Stomach smooth muscle (tissue), 2 donors: ENCODE data around the gene HRNR.

Experiments used
- H3K27ac ChIP-seq: one replicate; pipeline ENCODE4 v1.7.0; 2013; ENCODE audit warnings: mild to moderate bottlenecking, low read length, inconsistent platforms
- H3K27me3 ChIP-seq, 2 donors: one replicate each; pipeline ENCODE4 v1.7.0; 2013; ENCODE audit warnings: low read length in 2 of 2; ENCODE audit not compliant: insufficient read depth in 2 of 2, control insufficient read depth in 1 of 2
- H3K36me3 ChIP-seq, 2 donors: one replicate each; pipeline ENCODE4 v1.7.0; 2013; ENCODE audit warnings: low read length in 2 of 2; ENCODE audit not compliant: control insufficient read depth in 2 of 2, insufficient read depth in 2 of 2
- H3K4me1 ChIP-seq: one replicate; pipeline ENCODE4 v1.7.0; 2013; ENCODE audit warnings: low read length; ENCODE audit not compliant: control insufficient read depth, insufficient read depth
- H3K4me3 ChIP-seq, 2 donors: one replicate each; pipeline ENCODE4 v1.7.0; 2013; ENCODE audit warnings: low read length in 2 of 2
- H3K9ac ChIP-seq, 2 donors: one replicate each; pipeline ENCODE4 v1.7.0; 2013; ENCODE audit warnings: low read length in 2 of 2, mild to moderate bottlenecking in 1 of 2
- H3K9me3 ChIP-seq, 2 donors: one replicate each; pipeline ENCODE4 v1.7.0; 2013; ENCODE audit warnings: low read length in 2 of 2; ENCODE audit not compliant: control insufficient read depth in 2 of 2
- donor health status: healthy.
- donor health status: Pancreatic carcinoma.

HRNR gene

DNA sequence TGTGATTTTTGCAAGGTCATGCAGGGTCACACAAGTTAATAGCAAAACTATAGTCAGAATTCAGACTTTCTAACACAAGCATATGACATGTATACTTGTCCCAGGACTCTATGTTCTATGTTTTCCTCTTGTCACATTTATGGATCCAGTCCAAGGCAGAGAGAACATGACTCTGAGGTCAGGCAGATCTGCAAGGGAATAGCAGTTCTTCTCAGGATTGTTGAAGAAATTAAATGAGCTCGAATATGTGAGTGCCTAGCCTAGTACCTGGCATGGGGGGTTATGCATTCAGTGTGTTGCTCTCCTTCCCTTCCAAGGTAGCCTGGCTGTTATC is 55.5 kb downstream of the HRNR start:
- Histone ChIP-seq H3K36me3 (no peaks in the 10 kb centered on the region), H3K4me3 (no peak overlapping the region), H3K27me3 (no peaks in the 10 kb centered on the region), H3K9me3 (no peaks in the 10 kb centered on the region), H3K27ac (no peak overlapping the region), H3K4me1 (peaks cover 2% of the 10 kb centered on the region), H3K9ac (no peak overlapping the region)

DNA sequence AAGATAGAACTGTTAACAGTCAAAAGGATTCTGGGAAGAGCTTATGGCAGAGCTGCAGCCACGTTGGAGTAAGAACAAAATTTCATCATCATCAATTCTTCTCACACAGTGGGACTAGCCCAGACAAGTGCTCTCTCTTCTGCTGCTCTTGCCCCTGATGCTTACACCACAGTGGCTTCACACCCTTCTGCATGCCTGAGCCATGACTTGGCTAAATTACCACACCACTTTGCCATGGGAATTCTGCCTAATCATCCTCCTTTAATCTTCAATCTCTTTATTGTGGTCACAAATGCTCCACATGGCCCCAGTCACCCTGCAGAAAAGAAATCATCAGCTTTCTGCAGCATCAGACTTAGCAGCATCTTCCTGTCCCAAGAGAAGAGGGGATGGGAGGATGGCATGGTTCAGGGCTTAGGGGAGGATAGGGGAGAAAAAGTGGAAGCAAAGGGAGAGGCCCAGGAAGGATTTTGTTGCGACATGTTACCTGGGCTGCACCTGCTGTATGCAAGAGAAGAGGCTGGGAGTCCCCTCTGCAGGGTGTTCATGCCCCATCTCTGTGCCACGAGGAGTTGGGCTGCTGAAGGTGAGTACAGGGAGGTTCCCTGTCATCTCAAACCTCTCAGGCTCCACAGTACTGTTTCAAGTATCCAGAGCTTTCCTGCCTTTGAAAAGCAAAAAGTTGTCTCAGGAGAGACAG is 56.0 kb downstream of the HRNR start:
- Histone ChIP-seq H3K27me3 (no peaks in the 10 kb centered on the region), H3K9ac (no peak overlapping the region), H3K4me1 (peaks cover 2% of the 10 kb centered on the region), H3K9me3 (no peaks in the 10 kb centered on the region), H3K4me3 (no peak overlapping the region), H3K27ac (no peak overlapping the region), H3K36me3 (no peaks in the 10 kb centered on the region)

DNA sequence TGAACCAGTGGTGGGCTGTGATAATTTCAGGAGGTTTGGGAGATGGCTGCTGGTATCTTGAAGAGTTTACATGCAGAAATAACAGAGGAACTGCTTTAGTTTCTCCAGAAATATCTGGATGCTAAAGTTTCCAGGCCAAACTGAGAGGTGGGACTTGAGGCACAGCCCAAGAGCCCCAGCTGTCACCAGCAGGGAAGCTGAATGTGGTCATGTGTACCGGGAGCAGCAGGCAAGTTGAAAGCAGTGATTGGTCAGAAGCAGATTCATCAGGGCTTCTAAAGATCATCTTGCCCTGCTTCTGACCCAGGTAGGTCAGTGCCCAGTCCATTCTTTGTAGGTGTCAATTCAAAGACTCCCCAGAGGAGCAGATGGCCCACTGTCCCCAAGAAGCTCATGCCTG is 57.0 kb downstream of the HRNR start:
- H3K36me3 ChIP-seq = no peaks in the 10 kb centered on the region
- H3K4me1 ChIP-seq = peaks cover 2% of the 10 kb centered on the region
- no peaks in the 10 kb centered on the region for H3K9me3 ChIP-seq
- no peaks in the 10 kb centered on the region for H3K27me3 ChIP-seq
- no peak overlapping the region for H3K27ac ChIP-seq
- no peak overlapping the region for H3K4me3 ChIP-seq
- H3K9ac ChIP-seq = no peak overlapping the region

DNA sequence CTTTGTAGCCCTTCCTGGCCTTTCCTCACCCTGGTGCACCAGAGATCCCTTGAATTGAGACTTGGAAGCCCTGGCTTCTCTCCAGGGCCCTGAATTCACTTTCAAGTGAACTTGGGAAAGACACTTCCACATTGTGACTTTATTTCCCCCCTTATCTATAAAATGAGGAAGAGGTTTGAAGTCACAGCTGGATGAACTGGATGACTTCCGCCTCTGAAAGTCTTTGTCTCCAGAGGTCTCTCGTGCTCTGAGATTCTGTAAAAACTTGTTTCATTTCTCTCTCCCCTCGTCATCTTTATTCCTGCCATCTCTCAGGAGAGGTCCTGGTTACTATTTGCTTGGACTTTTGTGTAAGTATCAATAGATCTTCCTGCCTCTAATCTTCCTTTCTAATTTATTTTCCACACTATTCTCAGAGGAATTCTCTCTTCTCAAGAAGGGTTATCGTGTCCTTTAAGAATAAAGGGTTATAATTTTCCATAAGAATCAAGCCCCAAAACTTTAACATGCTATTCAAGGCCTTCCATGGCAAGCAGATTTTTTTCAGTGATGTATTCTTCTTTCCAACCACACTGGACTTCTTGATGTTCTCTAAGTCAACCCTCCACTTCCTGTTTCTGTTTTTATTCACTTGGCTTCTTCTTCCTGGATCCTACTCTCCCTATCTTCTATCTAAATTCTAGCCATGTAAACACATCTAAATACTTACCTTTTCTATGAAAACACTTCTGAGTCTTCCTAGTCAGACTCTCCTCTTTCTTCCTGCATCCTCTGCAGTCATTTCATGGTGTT is 58.5 kb downstream of the HRNR start:
- Histone ChIP-seq H3K9ac (no peak overlapping the region), H3K9me3 (no peaks in the 10 kb centered on the region), H3K36me3 (no peaks in the 10 kb centered on the region), H3K27ac (no peak overlapping the region), H3K27me3 (no peaks in the 10 kb centered on the region), H3K4me1 (peaks cover 2% of the 10 kb centered on the region), H3K4me3 (no peak overlapping the region)

DNA sequence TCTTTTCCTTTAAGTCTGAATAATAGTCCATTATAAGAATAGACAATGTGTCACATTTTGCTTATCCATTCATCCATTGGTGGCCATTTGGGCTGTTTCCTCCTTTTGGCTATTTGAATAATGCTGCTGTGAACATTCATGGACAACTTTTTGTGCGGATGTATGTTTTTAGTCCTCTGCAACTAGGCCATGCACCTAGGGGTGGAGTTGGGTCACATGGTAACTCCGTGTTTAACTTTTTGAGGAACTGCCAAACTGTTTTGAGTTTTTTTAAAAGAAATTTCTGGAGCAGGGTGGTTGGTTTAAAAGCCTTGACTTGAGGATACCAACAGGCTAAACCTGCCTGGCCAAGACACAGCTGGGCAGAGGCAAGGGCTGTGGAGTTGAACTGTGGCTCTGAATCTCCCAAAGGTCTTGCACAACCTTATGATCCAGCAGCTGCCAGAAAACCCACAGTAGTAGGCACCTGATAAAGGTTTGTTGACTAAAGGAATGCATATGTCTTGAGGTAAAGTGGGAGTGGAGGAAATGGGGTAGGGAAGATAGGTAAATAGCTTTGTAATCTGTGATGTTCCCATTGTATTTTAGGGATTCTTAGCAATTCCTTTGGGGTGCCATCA is 59.4 kb downstream of the HRNR start:
- Histone ChIP-seq H3K36me3 (no peaks in the 10 kb centered on the region), H3K9me3 (no peaks in the 10 kb centered on the region), H3K4me1 (peaks cover 2% of the 10 kb centered on the region), H3K4me3 (no peak overlapping the region), H3K9ac (no peak overlapping the region), H3K27me3 (no peaks in the 10 kb centered on the region), H3K27ac (no peak overlapping the region)

DNA sequence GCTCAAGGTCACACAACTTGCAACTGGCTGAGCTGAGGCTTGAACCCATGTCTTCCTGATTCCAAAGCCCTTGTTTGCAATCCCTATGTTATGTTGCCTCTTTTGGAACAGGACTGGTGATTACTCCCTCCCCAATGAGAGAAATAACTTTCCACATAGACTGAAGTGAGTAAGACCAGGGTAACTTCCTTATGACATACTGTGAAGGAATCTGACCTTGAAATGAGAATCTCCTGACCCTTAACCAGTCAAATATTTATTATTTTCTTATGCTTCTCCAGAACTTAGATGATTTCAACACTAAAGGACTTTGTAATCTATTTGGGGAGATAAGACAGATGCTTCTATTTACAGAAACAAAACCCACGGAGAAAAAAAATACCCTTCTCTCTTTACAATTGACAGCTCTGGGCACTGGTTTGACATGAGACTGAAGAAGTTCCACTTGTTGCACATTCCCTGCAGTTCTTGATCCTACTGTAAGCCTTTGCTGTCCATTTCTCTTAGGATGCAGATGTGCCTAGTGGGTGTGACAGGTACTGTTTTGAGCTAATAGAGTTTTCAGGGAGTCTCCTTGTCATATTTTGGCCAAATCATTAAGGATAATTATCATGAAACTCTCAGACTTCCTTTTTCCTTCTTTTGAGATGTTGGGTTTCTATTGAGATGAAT is 61.1 kb downstream of the HRNR start:
- no peak overlapping the region for H3K9ac ChIP-seq
- no peak overlapping the region for H3K27ac ChIP-seq
- H3K36me3 ChIP-seq = no peaks in the 10 kb centered on the region
- H3K27me3 ChIP-seq = no peaks in the 10 kb centered on the region
- H3K4me3 ChIP-seq = no peak overlapping the region
- H3K9me3 ChIP-seq = no peaks in the 10 kb centered on the region
- H3K4me1 ChIP-seq = no peaks in the 10 kb centered on the region
